ENCODE results near the gene THAP10. TPM values are rescaled to one million over a fixed set of nuclear protein-coding genes. Genes with fewer than 3 reads are reported as not detected.

THAP10 gene
- total and polyA plus RNA-seq, 9 of the 15 experiments (the other 6 are each of a cell fraction or from before 2014, with no cell fraction given), result 0.04 to 0.28 (median 0.09) TPM; not detected in 3

GRCh38 chr15:70916531-70916930, 24.3 kb upstream of the THAP10 start (continued):
- no peak for TF ChIP-seq CLOCK (CRISPR knock-in tag; IDR thresholded peaks at IDR 0.05; ENCODE audit: borderline replicate concordance)

- intact Hi-C loops (cut with micrococcal nuclease), result no loop called here
- ATAC-seq (no peak), FAIRE-seq (no peak), DNase-seq (ENCODE audit: extremely low read depth in 1 of 4, low spot score in 3 of 4) (no peak)
- Histone ChIP-seq H3K27ac (ENCODE audit: extremely low read depth, low read depth, low read length) (no peak overlapping the region), H3K9me1 (ENCODE audit: control insufficient read depth, insufficient read depth, low read length) (no peaks in the 10 kb centered on the region), H3K4me1 (replicated peaks in 1 of 2; ENCODE audit: control insufficient read depth in 2 of 2, insufficient read depth in 2 of 2, low read length in 2 of 2) (no peaks in the 10 kb centered on the region), H3K79me2 (ENCODE audit: control insufficient read depth, insufficient read depth, low read length) (no peaks in the 10 kb centered on the region), H3K4me3 (no peak overlapping the region), H4K20me1 (replicated peaks; ENCODE audit: control insufficient read depth, insufficient read depth, low read length) (no peaks in the 10 kb centered on the region), H3K27me3 (ENCODE audit: control insufficient read depth in 2 of 2, insufficient read depth in 2 of 2, low read length in 2 of 2) (no peaks in the 10 kb centered on the region), H3K9me3 (replicated peaks; ENCODE audit: control insufficient read depth, insufficient read depth, low read depth, low read length) (0 out of 2 replicates have a peak, but pooled peaks cover 4% of the 10 kb centered on the region), H3K9ac (ENCODE audit: insufficient read depth in 1 of 2, low read depth in 2 of 2, low read length in 2 of 2) (no peak overlapping the region), H3K36me3 (ENCODE audit: control insufficient read depth, insufficient read depth, low read length) (no peaks in the 10 kb centered on the region), H2AFZ (ENCODE audit: low read depth, low read length) (no peak overlapping the region), H3K4me2 (ENCODE audit: insufficient read depth, low read length) (no peak overlapping the region)
- BruUV-seq (replicated peaks), result no TSS peak
- ChIA-PET POLR2A (no interaction called here), CTCF (ENCODE audit: low intra/inter-chr PET ratio) (no interaction called here)
- 0% methylated on average over 1 of the region's 1 CpG for WGBS (ENCODE audit: insufficient coverage, low coverage, missing lambda C conversion rate)
- in situ Hi-C loops (cut with MboI), result no loop called here
- TF ChIP-seq ARNT (IDR thresholded peaks at IDR 0.05) (no peak), NR2C1 (IDR thresholded peaks at IDR 0.05) (no peak), NR2C1 (tag; IDR thresholded peaks at IDR 0.05) (no peak), RCOR1 (IDR thresholded peaks at IDR 0.05; ENCODE audit: borderline replicate concordance in 1 of 2, low read depth in 2 of 2, low read length in 2 of 2) (no peak), XRCC4 (IDR thresholded peaks at IDR 0.05; ENCODE audit: extremely low read depth, insufficient read depth, insufficient read length) (no peak), CBX5 (IDR thresholded peaks at IDR 0.05; ENCODE audit: borderline replicate concordance, low read depth) (no peak), ZFP30 (CRISPR knock-in tag; IDR thresholded peaks at IDR 0.05; ENCODE audit: borderline replicate concordance) (no peak), SUPT5H (IDR thresholded peaks at IDR 0.05) (no peak), KDM4B (IDR thresholded peaks at IDR 0.05; ENCODE audit: borderline replicate concordance in 2 of 2, low read depth in 1 of 2) (no peak), PATZ1 (CRISPR knock-in tag; IDR thresholded peaks at IDR 0.05; ENCODE audit: borderline replicate concordance) (no peak)
These were observed 20.0 kb upstream of the THAP10 start for GRCh38 chr15:70912187-70912586.

All from K562 (cell line).